Panc1 (cell line): ENCODE measurements around the gene PDCD2L. TPM values are rescaled to one million over a fixed set of nuclear protein-coding genes. Genes with fewer than 3 reads are reported as not detected.
A peak's percentile ranks its signal among the peaks of the same experiment; 100 is the strongest.

Experiments used
- ATAC-seq: fragments of 200-7000 bp; cut with Tn5 transposase; 2 replicates; pipeline ENCODE4 v1.9.1; 2020; ENCODE audit warnings: mild to moderate bottlenecking, moderate library complexity
- BruUV-seq: library from RNA; stranded (reverse); fragments of 400-500 nt; replicated peaks from 2 replicates; lab custom pipeline; 2021; lab: Mats Ljungman, UMichigan
- CTCF ChIA-PET: fragments of 300-600 bp; sonication (Branson Sonifier 250); formaldehyde crosslinking; loops from one replicate; lab custom pipeline; 2022; ENCODE audit warnings: antibody characterized with exemption; lab: Charles Lee
- POLR2A ChIA-PET: fragments of 300-600 bp; sonication (Branson Sonifier 250); formaldehyde crosslinking; loops from one replicate; lab custom pipeline; 2022; ENCODE audit warnings: antibody characterized with exemption; lab: Charles Lee
- DNase-seq: peaks from one replicate; pipeline ENCODE4 v3.0.0-alpha.2; 2010; ENCODE audit warnings: low read depth, low spot score
- H3K27ac ChIP-seq: 2 replicates; pipeline ENCODE4 v1.5.1; 2011; ENCODE audit warnings: mild to moderate bottlenecking, low read length, inconsistent platforms
- H3K27me3 ChIP-seq: fragments of 200-500 bp; sonication (Bioruptor generic); 2 replicates; pipeline ENCODE4 v1.6.0; 2014; ENCODE audit warnings: low read length, inconsistent platforms; ENCODE audit not compliant: control insufficient read depth, insufficient read depth
- H3K36me3 ChIP-seq: fragments of 200-500 bp; sonication (Bioruptor generic); 2 replicates; pipeline ENCODE4 v1.5.1; 2014; ENCODE audit warnings: inconsistent platforms, mild to moderate bottlenecking, low read length, moderate library complexity; ENCODE audit not compliant: control insufficient read depth, insufficient read depth
- H3K4me1 ChIP-seq: 2 replicates; pipeline ENCODE4 v1.5.1; 2011; ENCODE audit warnings: inconsistent platforms, mild to moderate bottlenecking, low read length, moderate library complexity; ENCODE audit not compliant: control insufficient read depth, insufficient read depth
- H3K4me3 ChIP-seq, 2 experiments: 2 replicates each; pipeline ENCODE4 v1.5.1; 2011 to 2012; ENCODE audit warnings: low read depth in 2 of 2, low read length in 2 of 2, mild to moderate bottlenecking in 2 of 2, inconsistent platforms in 1 of 2, moderate library complexity in 1 of 2
- H3K9me3 ChIP-seq: fragments of 200-500 bp; sonication (Bioruptor generic); 2 replicates; pipeline ENCODE4 v1.5.1; 2014; ENCODE audit warnings: low read depth, mild to moderate bottlenecking, inconsistent platforms, low read length, moderate library complexity; ENCODE audit not compliant: control insufficient read depth, insufficient read depth
- POLR2AphosphoS5 ChIP-seq: IDR thresholded peaks from 2 replicates; pipeline ENCODE4 v1.6.1; 2012; ENCODE audit warnings: mild to moderate bottlenecking, low read depth, low read length, moderate library complexity
- SIN3A ChIP-seq: IDR thresholded peaks from 2 replicates; pipeline ENCODE4 v1.6.1; 2012; ENCODE audit warnings: low read depth, mild to moderate bottlenecking, low read length, moderate library complexity, borderline replicate concordance; ENCODE audit not compliant: insufficient read depth
- TCF7L2 ChIP-seq: IDR thresholded peaks from 2 replicates; pipeline ENCODE4 v1.6.1; 2011; ENCODE audit warnings: mild to moderate bottlenecking, low read depth, low read length, inconsistent platforms
- in situ Hi-C: cut with HindIII; loops from 2 replicates; pipeline ENCODE4 v1.10.0; 2016; ENCODE audit warnings: low sequenced_read_pairs, low pct_unique_long_range_greater_than_20kb
- intact Hi-C: fragments of 100-400 bp; cut with micrococcal nuclease; formaldehyde crosslinking; loops from one replicate; pipeline ENCODE4 v1.10.0; 2022; ENCODE audit not compliant: unreplicated experiment
- total RNA-seq: library from RNA; stranded (reverse); gene quantifications from one replicate; pipeline ENCODE4 v1.2.1, GENCODE V29; 2021; ENCODE audit not compliant: unreplicated experiment
- TF ChIP-seq, protein P1 (sequence below), 2 experiments: IDR thresholded peaks; 2 replicates each; pipeline ENCODE4 v1.6.1; 2011 to 2012; ENCODE audit warnings: low read depth in 2 of 2, control low read depth in 1 of 2, low read length in 1 of 2, mild to moderate bottlenecking in 1 of 2, moderate library complexity in 1 of 2; ENCODE audit not compliant: insufficient read depth in 1 of 2
- TF ChIP-seq, protein P2 (sequence below): fragments of 450-650 bp; IDR thresholded peaks from 2 replicates; pipeline ENCODE4 v1.5.1; 2017; ENCODE audit warnings: mild to moderate bottlenecking

PDCD2L gene
- total RNA-seq, 1 experiment from 2014 or later: 36.4 TPM

DNA sequence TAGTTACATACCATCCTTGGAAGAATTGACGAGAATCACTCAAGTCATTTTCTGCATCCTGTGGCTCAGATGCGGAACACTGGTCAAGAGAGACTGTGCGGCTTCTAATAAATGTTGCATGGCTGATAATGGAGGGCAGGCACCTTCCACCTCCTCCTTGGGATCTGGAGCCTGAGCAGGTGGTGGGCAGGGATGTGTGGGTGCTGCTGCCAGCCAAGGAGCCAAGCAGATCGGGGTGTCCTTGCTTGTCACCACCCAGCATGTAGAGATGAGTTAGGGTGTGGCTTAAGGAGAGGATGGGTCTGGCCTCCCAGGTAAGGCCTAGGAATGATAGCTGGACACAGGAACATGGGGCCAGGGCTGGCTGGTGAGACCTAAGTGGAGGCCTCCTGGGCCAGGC is 21.7 kb upstream of the PDCD2L start:
- BruUV-seq: no TSS peak
- in situ Hi-C loops (no loop called here), intact Hi-C loops (no loop called here)
- H3K27ac ChIP-seq: no peak overlapping the region
- ChIA-PET CTCF (no interaction called here), POLR2A (no interaction called here)
- H3K4me1 ChIP-seq: no peaks in the 10 kb centered on the region
- H3K4me3 ChIP-seq: no peak overlapping the region
- peaks cover 15% of the 10 kb centered on the region; the same call in 1 of the 2 replicates for H3K36me3 ChIP-seq
- DNase-seq: no peak
- H3K27me3 ChIP-seq: no peaks in the 10 kb centered on the region
- no peak for ATAC-seq
- no peak for TF ChIP-seq TCF7L2
- no peak for TF ChIP-seq POLR2AphosphoS5
- TF ChIP-seq, protein P1, sequence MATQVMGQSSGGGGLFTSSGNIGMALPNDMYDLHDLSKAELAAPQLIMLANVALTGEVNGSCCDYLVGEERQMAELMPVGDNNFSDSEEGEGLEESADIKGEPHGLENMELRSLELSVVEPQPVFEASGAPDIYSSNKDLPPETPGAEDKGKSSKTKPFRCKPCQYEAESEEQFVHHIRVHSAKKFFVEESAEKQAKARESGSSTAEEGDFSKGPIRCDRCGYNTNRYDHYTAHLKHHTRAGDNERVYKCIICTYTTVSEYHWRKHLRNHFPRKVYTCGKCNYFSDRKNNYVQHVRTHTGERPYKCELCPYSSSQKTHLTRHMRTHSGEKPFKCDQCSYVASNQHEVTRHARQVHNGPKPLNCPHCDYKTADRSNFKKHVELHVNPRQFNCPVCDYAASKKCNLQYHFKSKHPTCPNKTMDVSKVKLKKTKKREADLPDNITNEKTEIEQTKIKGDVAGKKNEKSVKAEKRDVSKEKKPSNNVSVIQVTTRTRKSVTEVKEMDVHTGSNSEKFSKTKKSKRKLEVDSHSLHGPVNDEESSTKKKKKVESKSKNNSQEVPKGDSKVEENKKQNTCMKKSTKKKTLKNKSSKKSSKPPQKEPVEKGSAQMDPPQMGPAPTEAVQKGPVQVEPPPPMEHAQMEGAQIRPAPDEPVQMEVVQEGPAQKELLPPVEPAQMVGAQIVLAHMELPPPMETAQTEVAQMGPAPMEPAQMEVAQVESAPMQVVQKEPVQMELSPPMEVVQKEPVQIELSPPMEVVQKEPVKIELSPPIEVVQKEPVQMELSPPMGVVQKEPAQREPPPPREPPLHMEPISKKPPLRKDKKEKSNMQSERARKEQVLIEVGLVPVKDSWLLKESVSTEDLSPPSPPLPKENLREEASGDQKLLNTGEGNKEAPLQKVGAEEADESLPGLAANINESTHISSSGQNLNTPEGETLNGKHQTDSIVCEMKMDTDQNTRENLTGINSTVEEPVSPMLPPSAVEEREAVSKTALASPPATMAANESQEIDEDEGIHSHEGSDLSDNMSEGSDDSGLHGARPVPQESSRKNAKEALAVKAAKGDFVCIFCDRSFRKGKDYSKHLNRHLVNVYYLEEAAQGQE (IDR thresholded peaks at IDR 0.05; ENCODE audit: insufficient read depth in 1 of 2, low read depth in 2 of 2, low read length in 1 of 2): no peak
- TF ChIP-seq SIN3A: no peak
- TF ChIP-seq, protein P2, sequence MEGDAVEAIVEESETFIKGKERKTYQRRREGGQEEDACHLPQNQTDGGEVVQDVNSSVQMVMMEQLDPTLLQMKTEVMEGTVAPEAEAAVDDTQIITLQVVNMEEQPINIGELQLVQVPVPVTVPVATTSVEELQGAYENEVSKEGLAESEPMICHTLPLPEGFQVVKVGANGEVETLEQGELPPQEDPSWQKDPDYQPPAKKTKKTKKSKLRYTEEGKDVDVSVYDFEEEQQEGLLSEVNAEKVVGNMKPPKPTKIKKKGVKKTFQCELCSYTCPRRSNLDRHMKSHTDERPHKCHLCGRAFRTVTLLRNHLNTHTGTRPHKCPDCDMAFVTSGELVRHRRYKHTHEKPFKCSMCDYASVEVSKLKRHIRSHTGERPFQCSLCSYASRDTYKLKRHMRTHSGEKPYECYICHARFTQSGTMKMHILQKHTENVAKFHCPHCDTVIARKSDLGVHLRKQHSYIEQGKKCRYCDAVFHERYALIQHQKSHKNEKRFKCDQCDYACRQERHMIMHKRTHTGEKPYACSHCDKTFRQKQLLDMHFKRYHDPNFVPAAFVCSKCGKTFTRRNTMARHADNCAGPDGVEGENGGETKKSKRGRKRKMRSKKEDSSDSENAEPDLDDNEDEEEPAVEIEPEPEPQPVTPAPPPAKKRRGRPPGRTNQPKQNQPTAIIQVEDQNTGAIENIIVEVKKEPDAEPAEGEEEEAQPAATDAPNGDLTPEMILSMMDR: no peak
- H3K9me3 ChIP-seq: no peaks in the 10 kb centered on the region

DNA sequence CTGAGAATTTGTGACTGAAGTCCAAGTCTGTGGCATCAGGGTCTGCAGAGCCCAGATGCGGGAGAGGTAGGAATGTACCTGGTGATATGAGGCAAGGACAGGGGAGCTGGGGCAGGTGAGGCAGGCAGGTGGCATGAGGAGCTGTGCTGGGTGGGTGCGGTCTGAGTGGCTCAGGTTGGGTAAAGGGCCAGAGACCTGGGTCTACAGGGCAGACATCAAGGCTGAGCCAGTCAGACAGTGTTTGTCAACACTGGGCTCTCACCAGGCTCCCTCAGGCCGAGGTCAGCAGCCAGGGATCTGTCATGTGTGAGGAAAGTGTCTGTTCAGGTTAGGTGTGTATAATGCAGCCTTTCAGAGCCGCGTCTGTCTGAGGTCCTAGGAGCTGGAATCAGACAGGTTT is 20.6 kb upstream of the PDCD2L start:
- peaks cover 12% of the 10 kb centered on the region; the same call in 1 of the 2 replicates for H3K36me3 ChIP-seq

DNA sequence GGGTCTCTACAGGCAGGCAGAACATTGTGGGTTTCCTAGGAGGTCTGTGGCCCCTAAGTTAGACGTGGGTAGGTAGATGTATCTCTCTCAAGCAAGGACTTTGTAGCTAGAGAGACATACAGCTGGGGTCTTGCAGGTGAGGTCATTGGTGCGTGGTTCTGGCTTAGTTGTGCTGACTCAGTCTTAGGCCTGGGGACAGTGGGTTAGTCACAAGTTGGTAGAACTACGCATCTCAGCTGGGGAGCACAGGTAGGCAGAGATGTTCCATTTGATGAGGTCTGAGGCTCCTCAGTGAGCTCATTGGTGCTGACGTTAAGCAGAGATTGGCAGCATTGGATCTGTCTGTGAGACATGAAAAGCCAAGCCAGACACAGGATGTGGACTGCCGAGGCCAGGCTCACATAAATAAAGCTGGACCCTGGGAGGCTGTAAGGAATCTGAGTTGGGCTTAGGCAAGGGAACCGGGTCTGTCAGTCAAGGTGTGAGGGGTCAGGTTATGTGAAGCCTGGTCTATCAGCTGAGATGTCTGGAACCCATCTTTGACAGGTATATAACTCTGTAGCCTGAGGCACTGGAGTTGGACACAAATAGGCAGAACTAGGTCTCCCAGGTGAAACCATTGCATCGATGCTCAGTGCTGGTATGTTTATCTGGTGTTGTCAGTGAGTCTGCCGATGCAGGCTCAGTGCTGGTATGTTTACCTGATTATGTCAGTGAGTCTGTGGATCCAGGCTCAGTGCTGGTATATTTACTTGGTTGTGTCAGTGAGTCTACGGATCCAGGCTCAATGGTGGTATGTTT is 17.4 kb upstream of the PDCD2L start:
- ATAC-seq: peak; percentile 28
- CTCF ChIA-PET: interaction anchor here (0.6 kb wide), 2 partner anchors 84 to 1788 kb away, joined by 3 read pairs; no protein-coding TSS in a partner anchor

More for the DNA sequence above, 20.6 kb upstream of the PDCD2L start:
- no peaks in the 10 kb centered on the region for H3K27me3 ChIP-seq
- no peaks in the 10 kb centered on the region for H3K9me3 ChIP-seq
- TF ChIP-seq POLR2AphosphoS5: no peak
- DNase-seq (no peak), ATAC-seq (no peak)
- in situ Hi-C loops (no loop called here), intact Hi-C loops (no loop called here)
- no peaks in the 10 kb centered on the region for H3K4me1 ChIP-seq
- CTCF ChIA-PET: no interaction called here
- no peak overlapping the region for H3K4me3 ChIP-seq
- H3K27ac ChIP-seq: no peak overlapping the region
- no TSS peak for BruUV-seq
- POLR2A ChIA-PET: no interaction called here

More for the DNA sequence above, 17.4 kb upstream of the PDCD2L start:
- H3K27ac ChIP-seq: no peak overlapping the region
- H3K9me3 ChIP-seq: no peaks in the 10 kb centered on the region
- no peak for DNase-seq
- POLR2A ChIA-PET: no interaction called here
- in situ Hi-C loops (no loop called here), intact Hi-C loops (no loop called here)
- TF ChIP-seq, protein P2: no peak
- no peak for TF ChIP-seq TCF7L2
- no peak for TF ChIP-seq POLR2AphosphoS5
- no peak for TF ChIP-seq SIN3A
- TF ChIP-seq, protein P1 (IDR thresholded peaks at IDR 0.05; ENCODE audit: insufficient read depth in 1 of 2, low read depth in 2 of 2, low read length in 1 of 2): no peak
- peaks cover 5% of the 10 kb centered on the region; the same call in 1 of the 2 replicates for H3K36me3 ChIP-seq
- no peaks in the 10 kb centered on the region for H3K4me1 ChIP-seq
- no peaks in the 10 kb centered on the region for H3K27me3 ChIP-seq
- no TSS peak for BruUV-seq
- H3K4me3 ChIP-seq: no peak overlapping the region
